Measurements from ENCODE around the gene TTLL7.

GRCh38 chr1:83998498-83999315, at the start of gene TTLL7:
- TF ChIP-seq CTCF (IDR thresholded peaks at IDR 0.05) (no peak), POLR2A (IDR thresholded peaks at IDR 0.05) (peak; percentile 9 to 64)
